Coronary artery (tissue), 2 donors: ENCODE data around the gene IFIT1.

ENCODE experiments used
- DNase-seq: peaks from one replicate; pipeline ENCODE4 v3.0.0-alpha.2; 2017; ENCODE audit warnings: low spot score
- H3K27ac ChIP-seq, 2 donors: fragments of 200-600 bp; sonication (generic); one replicate each; pipeline ENCODE4 v1.5.1; 2016 to 2019
- H3K4me3 ChIP-seq: fragments of 200-600 bp; sonication (generic); 2 replicates; pipeline ENCODE4 v1.5.1; 2016; ENCODE audit warnings: mild to moderate bottlenecking, moderate library complexity
- TF ChIP-seq, protein P1 (sequence below): fragments of 200-600 bp; sonication (generic); IDR thresholded peaks from one replicate; pipeline ENCODE4 v1.5.1; 2019; ENCODE audit warnings: antibody characterized with exemption

The IFIT1 gene

DNA sequence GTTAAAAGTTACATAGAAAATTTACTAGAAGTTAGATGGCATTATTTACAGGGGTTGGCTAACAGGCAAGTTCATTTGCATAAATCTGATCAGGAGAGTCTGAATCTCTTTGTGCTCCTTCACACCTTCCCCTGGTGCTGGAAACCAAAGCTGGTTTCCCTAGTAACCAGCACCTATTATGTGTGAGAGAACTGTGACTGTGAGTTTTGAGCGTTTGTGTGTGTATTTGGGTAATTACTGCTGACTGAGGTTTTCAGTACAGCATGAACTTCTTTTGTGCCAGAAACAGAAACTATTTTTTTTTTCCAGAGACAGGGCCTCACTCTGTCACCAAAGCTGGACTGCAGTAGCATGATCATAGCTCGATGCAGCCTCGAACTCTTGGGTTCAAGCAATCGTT, 24.9 kb upstream of the IFIT1 start:
- H3K27ac ChIP-seq: peak overlapping the region in 1 of 2 donors; percentile 58
- TF ChIP-seq, protein P1, sequence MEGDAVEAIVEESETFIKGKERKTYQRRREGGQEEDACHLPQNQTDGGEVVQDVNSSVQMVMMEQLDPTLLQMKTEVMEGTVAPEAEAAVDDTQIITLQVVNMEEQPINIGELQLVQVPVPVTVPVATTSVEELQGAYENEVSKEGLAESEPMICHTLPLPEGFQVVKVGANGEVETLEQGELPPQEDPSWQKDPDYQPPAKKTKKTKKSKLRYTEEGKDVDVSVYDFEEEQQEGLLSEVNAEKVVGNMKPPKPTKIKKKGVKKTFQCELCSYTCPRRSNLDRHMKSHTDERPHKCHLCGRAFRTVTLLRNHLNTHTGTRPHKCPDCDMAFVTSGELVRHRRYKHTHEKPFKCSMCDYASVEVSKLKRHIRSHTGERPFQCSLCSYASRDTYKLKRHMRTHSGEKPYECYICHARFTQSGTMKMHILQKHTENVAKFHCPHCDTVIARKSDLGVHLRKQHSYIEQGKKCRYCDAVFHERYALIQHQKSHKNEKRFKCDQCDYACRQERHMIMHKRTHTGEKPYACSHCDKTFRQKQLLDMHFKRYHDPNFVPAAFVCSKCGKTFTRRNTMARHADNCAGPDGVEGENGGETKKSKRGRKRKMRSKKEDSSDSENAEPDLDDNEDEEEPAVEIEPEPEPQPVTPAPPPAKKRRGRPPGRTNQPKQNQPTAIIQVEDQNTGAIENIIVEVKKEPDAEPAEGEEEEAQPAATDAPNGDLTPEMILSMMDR: no peak
- H3K4me3 ChIP-seq: no peak overlapping the region
- no peak for DNase-seq

DNA sequence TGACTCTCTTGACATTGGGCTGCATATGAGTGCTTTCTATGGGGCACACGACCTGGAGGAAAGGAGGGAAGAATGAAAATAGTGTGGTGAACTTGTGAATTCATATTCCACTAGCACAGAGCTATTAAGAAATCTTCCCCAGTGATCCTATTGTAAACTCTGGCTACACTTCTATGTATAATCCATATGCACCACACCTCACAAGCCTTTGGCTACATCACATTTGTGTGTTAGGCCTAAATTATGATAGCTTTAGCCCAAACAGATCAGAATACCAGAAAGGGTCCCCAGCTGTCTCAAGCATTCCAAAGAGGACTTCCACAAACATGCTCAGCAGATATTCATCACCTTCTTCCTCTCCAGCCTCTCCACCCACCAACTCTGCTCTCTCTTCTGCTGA, 24.3 kb upstream of the IFIT1 start:
- no peak overlapping the region for H3K4me3 ChIP-seq
- peak overlapping the region in 1 of 2 donors; percentile 23 for H3K27ac ChIP-seq
- TF ChIP-seq, protein P1: no peak
- no peak for DNase-seq

DNA sequence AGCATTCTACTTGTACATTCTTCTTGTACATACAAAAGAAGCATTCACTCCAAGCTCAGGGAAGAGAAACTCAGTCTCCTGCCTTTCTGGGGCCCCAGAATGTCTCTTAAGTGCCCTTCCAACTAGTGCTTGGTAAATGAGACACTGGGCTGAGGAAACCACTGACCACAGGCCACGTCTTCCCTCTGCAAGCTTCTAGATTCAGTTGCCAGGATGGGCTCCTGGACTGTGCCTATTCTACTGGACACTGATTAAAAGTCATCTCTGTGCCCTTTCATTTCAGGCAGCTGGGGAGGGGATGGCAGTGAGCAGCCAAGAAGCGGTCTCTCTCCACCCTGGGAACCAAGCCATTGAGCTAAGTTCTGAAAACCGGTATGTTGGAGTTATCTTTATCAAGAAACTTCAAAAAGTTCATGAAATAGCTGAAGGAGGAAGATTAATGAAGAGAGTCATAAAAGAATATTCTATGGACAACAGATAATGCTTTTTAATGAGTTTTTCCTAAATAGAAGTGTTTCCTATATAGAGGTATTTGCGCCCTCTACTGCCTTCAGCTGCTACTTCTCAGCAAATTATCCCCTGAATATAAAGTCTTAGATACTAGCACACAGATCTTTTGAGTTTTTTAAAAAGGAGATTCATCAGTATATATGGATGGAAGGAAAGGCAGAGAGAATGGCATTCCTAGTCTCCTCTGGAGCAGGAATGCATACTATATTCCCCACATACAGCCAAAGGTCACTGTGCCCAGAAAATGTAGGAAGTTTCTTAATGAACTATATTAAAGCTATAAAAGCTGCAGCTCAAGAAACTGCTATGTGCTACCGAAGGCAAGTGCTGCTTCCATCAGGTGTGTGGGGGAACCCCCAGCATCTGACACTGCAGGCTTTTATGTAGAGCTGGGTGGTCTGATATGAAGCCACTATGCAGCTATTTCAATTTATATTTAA, 23.0 kb upstream of the IFIT1 start:
- Histone ChIP-seq H3K4me3 (no peak overlapping the region), H3K27ac (peak overlapping the region in 1 of 2 donors; percentile 20)
- TF ChIP-seq, protein P1: peak; percentile 46
- no peak for DNase-seq

DNA sequence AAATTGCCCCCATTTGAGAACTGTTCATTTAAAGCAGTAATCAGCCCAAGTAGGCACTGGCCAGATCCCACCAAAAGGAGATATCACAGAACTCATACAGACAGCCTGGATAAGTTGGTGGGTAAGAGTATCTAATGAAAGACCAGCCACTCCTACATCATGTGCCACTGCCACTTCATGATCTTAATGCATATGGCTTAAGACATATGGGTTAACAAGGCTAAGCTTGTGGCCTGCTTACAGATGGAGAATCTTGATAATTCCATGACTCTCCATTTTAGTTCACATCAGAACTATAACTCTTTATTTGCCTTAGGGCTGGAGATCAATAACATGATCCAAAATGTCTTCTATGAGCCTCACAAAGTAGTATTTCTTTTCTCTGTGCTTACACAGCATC, 21.3 kb upstream of the IFIT1 start:
- no peak overlapping the region for H3K27ac ChIP-seq

DNA sequence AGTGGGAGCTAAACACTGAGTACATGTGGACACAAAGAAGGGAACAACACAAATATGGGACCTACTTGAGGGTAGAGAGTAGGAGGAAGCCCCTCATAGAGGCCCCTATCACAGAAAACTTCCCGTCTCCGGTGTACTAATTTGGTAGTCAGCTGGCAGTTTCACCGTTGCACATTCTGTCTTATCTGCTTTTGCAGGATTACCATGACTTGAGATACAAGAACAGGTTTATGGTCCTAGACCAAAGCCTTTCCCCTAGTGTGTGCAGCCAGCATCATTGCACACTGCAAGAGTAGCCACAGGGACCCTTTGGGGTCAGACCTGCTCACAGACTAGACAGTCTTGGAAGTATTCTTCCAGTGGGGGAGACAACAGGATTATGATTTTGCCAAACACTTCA, 20.4 kb upstream of the IFIT1 start:
- H3K27ac ChIP-seq: no peak overlapping the region
- DNase-seq: no peak
- H3K4me3 ChIP-seq: no peak overlapping the region
- TF ChIP-seq, protein P1: no peak

More for the DNA sequence above, 21.3 kb upstream of the IFIT1 start:
- TF ChIP-seq, protein P1: no peak
- H3K4me3 ChIP-seq: no peak overlapping the region
- DNase-seq: no peak

DNA sequence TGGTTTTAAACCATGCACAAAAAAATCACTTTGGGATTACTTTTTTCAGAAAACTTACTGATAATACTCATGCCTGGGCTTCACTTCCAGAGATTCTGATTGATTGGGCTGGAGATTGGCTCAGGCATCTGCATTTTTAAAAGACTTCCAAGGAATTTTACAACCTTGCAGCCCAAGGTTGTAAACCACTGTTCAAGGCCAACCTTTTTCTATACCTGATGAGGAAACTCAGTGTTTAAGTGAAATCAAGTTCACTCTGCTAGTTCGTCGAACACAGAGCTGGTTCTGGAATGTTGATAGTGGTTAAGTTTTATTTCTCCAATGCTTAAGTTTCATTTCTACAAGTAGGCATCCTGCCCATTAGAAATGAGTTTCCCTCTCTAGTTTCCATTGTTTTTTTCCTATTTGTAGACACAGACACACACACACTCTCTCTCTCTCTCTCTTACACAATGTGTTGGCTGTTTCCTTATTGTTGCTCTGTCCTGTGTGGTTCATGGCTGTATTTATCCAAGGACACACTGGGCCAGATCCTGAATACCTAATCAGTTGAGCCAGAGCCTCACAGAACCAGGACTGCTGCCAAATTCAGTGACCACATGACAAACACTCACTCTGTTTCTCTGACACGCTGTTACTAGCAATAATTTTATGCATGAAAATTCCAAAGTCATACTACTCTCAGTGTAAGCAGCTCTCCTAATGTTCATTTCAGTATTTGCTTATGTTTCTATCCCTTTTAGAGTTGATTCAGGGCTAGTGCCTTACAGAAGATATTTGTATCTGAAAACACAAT, 18.3 kb upstream of the IFIT1 start:
- peak; percentile 88 for DNase-seq
- peak overlapping the region; percentile 88 to 89 for H3K27ac ChIP-seq
- H3K4me3 ChIP-seq: peak overlapping the region; percentile 35
- TF ChIP-seq, protein P1: no peak
